Osteoblast (primary cell): ENCODE results near the gene APLNR. TPM values are rescaled to one million over a fixed set of nuclear protein-coding genes. Genes with fewer than 3 reads are reported as not detected.

Source experiments
- DNase-seq: peaks from one replicate; pipeline ENCODE4 v3.0.0; 2011; ENCODE audit warnings: low spot score, mixed read lengths; ENCODE audit not compliant: insufficient read length; ENCODE audit errors: missing footprints
- H2AFZ ChIP-seq: 2 replicates; pipeline ENCODE4 v1.6.0; 2011; ENCODE audit warnings: mild to moderate bottlenecking, low read length
- H3K27ac ChIP-seq: 2 replicates; pipeline ENCODE4 v1.5.1; 2011; ENCODE audit warnings: mild to moderate bottlenecking, low read depth, low read length, moderate library complexity
- H3K27me3 ChIP-seq: 2 replicates; pipeline ENCODE4 v1.6.0; 2012; ENCODE audit warnings: mild to moderate bottlenecking, control low read depth, inconsistent platforms, low read length, moderate library complexity; ENCODE audit not compliant: insufficient read depth
- H3K36me3 ChIP-seq: 2 replicates; pipeline ENCODE4 v1.5.1; 2011; ENCODE audit warnings: mild to moderate bottlenecking, low read length, control low read depth, moderate library complexity; ENCODE audit not compliant: insufficient read depth
- H3K4me1 ChIP-seq: 2 replicates; pipeline ENCODE4 v1.5.1; 2011; ENCODE audit warnings: mild to moderate bottlenecking, low read length, control low read depth, moderate library complexity; ENCODE audit not compliant: insufficient read depth
- H3K4me2 ChIP-seq: 2 replicates; pipeline ENCODE4 v1.6.0; 2011; ENCODE audit warnings: mild to moderate bottlenecking, low read length; ENCODE audit not compliant: insufficient read depth
- H3K4me3 ChIP-seq: fragments of 200-600 bp; sonication (generic); 3 replicates; pipeline ENCODE4 v1.5.1; 2012; ENCODE audit warnings: mild to moderate bottlenecking, low read length, inconsistent platforms; ENCODE audit not compliant: insufficient read depth
- H3K79me2 ChIP-seq: 2 replicates; pipeline ENCODE4 v1.6.0; 2012; ENCODE audit warnings: mild to moderate bottlenecking, low read length, control low read depth, inconsistent platforms; ENCODE audit not compliant: insufficient read depth
- H3K9me3 ChIP-seq: 2 replicates; pipeline ENCODE4 v1.5.1; 2011; ENCODE audit warnings: low read depth, low read length, control low read depth
- H4K20me1 ChIP-seq: 2 replicates; pipeline ENCODE4 v1.6.0; 2012; ENCODE audit warnings: mild to moderate bottlenecking, low read length, control low read depth; ENCODE audit not compliant: insufficient read depth
- total RNA-seq: library from RNA; depleted of rRNA; stranded (reverse); fragments of >200 nt; gene quantifications from 2 replicates; pipeline ENCODE4 v1.2.3, GENCODE V29; 2012
- TF ChIP-seq, protein P1 (sequence below): IDR thresholded peaks from 2 replicates; pipeline ENCODE4 v1.5.1; 2011; ENCODE audit warnings: mild to moderate bottlenecking, low read depth, low read length, moderate library complexity; ENCODE audit errors: extremely low read depth

The APLNR gene
- total RNA-seq, 1 donor = not detected

DNA sequence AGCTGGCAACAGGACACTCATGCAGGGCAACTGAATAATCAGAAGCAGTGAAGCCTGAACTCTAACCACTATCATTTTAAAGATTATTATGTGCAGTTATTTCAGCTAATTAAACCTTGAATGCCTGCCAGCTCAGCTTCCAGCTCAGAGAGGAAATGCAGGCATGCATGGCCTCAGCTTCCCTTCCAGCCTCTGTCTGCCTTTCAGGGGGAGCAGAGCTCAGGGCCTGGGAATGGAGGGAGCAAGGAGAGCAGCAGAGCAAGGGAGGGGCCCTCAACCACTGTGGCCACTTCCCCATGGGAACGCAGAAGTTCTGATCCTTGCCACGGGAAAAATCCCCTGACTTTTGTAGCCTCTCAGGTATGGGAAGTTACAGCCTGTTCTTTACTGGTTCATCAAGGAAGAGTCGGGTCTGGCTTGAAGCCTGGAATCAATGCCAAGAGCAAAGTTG lies 32.5 kb upstream of the APLNR start:
- Histone ChIP-seq H4K20me1 (no peaks in the 10 kb centered on the region), H3K36me3 (no peaks in the 10 kb centered on the region)
- DNase-seq = no peak

DNA sequence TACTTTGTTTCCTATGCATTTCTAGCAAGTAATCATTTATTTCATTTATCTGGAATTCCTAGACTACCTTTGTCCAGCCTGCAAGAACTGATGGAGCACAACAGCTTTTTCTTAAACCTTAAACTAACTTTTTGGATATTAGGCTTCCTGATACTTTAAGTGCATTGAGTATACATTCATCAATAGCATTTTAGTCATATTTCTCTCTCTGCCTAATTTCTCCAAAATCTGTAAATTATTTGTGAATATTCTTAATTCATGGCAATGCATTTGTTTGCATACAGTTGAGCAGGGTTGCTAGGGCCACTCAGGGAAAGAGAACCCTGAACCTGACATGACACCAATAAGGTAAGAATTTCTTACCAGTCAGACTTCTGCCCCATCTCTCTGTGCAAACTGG lies 29.1 kb upstream of the APLNR start:
- no peak overlapping the region for H3K4me3 ChIP-seq
- H3K79me2 ChIP-seq = no peaks in the 10 kb centered on the region
- H3K4me2 ChIP-seq = no peak overlapping the region
- no peaks in the 10 kb centered on the region for H3K36me3 ChIP-seq
- H3K27ac ChIP-seq = no peak overlapping the region
- TF ChIP-seq, protein P1, sequence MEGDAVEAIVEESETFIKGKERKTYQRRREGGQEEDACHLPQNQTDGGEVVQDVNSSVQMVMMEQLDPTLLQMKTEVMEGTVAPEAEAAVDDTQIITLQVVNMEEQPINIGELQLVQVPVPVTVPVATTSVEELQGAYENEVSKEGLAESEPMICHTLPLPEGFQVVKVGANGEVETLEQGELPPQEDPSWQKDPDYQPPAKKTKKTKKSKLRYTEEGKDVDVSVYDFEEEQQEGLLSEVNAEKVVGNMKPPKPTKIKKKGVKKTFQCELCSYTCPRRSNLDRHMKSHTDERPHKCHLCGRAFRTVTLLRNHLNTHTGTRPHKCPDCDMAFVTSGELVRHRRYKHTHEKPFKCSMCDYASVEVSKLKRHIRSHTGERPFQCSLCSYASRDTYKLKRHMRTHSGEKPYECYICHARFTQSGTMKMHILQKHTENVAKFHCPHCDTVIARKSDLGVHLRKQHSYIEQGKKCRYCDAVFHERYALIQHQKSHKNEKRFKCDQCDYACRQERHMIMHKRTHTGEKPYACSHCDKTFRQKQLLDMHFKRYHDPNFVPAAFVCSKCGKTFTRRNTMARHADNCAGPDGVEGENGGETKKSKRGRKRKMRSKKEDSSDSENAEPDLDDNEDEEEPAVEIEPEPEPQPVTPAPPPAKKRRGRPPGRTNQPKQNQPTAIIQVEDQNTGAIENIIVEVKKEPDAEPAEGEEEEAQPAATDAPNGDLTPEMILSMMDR = no peak
- H3K27me3 ChIP-seq = no peaks in the 10 kb centered on the region
- DNase-seq = no peak
- H2AFZ ChIP-seq = no peak overlapping the region
- no peaks in the 10 kb centered on the region for H4K20me1 ChIP-seq
- no peaks in the 10 kb centered on the region for H3K4me1 ChIP-seq
- no peaks in the 10 kb centered on the region for H3K9me3 ChIP-seq

More for the DNA sequence above, 32.5 kb upstream of the APLNR start:
- H3K79me2 ChIP-seq = no peaks in the 10 kb centered on the region
- H3K27me3 ChIP-seq = no peaks in the 10 kb centered on the region
- peaks cover 2% of the 10 kb centered on the region for H3K4me1 ChIP-seq
- H3K9me3 ChIP-seq = peaks cover 4% of the 10 kb centered on the region
- H3K4me3 ChIP-seq = no peak overlapping the region
- H3K4me2 ChIP-seq = no peak overlapping the region
- H3K27ac ChIP-seq = no peak overlapping the region
- no peak overlapping the region for H2AFZ ChIP-seq
- TF ChIP-seq, protein P1 = no peak

DNA sequence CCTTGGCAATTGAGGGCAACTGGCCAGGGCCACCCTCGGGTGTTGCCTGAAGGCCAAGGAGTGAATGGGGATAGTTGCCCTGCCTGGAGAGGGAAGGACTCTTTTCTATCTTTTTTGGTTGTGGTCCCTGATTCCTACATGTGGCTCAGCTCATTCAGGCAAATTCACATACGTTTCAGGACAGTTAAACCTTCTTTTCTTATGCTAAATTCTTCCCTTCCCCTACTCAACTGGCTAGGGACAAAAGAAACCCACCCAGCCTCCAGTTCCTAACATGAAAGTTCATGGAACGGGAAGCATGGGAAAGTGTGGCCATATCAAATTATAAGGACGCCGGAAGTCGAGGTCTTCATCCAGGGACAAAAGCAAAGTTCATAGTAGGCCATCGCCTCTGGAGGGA lies 26.3 kb upstream of the APLNR start:
- TF ChIP-seq, protein P1 = no peak
- Histone ChIP-seq H3K4me3 (no peak overlapping the region), H3K79me2 (no peaks in the 10 kb centered on the region), H2AFZ (no peak overlapping the region), H3K9me3 (no peaks in the 10 kb centered on the region), H3K4me1 (no peaks in the 10 kb centered on the region), H3K4me2 (no peak overlapping the region), H3K27me3 (no peaks in the 10 kb centered on the region), H4K20me1 (no peaks in the 10 kb centered on the region), H3K27ac (no peak overlapping the region), H3K36me3 (no peaks in the 10 kb centered on the region)
- DNase-seq = no peak

DNA sequence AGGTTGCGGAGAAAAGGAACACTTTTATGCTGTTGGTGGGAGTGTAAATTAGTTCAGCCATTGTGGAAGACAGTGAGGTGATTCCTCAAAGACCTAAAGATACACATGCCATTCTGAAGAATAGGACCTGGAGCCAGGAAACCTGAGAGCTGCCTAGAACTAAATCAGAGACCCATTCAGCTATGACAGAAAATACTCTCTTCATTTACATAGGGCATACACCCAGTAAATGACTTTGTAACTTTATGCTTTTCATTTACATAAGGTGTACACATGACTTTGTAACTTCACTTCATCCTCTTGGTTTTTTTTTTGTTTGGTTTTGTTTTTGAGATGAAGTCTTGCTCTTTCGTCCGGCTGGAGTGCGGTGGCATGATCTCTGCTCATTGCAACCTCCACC lies 25.1 kb upstream of the APLNR start:
- Histone ChIP-seq H2AFZ (no peak overlapping the region), H3K4me3 (no peak overlapping the region), H3K36me3 (no peaks in the 10 kb centered on the region), H3K27me3 (no peaks in the 10 kb centered on the region), H3K9me3 (no peaks in the 10 kb centered on the region), H3K4me2 (no peak overlapping the region), H3K27ac (no peak overlapping the region), H3K4me1 (no peaks in the 10 kb centered on the region), H3K79me2 (no peaks in the 10 kb centered on the region), H4K20me1 (no peaks in the 10 kb centered on the region)
- TF ChIP-seq, protein P1 = no peak
- no peak for DNase-seq
